Measurements from ENCODE around the gene LMNTD1.
"Not testable (repeated sequence)": the region's sequence is repeated elsewhere in the genome, so short reads cannot be mapped to it uniquely, and the experiment has no call there.

LMNTD1 gene

DNA sequence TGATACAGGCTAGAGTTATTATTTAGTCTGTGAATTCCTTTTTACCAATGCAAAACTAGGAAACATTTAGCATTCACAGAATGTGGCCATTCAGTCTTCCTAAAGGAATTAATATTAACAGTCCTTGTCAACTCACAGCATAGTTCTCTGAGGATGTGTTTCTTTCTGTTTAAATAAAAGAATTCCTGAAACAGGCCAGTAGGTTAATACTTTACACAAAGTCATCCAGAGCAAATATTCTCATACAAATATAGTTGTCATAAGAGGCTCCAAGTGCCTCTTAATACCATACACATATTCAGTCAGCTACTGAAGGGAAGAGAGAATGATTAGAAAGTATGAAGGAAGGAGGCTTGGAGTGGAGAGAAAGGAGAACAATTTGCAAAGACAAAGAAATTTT, 120.1 kb downstream of the LMNTD1 start:
- no peak for DNase-seq (ENCODE audit: low read depth in 2 of 2)

DNA sequence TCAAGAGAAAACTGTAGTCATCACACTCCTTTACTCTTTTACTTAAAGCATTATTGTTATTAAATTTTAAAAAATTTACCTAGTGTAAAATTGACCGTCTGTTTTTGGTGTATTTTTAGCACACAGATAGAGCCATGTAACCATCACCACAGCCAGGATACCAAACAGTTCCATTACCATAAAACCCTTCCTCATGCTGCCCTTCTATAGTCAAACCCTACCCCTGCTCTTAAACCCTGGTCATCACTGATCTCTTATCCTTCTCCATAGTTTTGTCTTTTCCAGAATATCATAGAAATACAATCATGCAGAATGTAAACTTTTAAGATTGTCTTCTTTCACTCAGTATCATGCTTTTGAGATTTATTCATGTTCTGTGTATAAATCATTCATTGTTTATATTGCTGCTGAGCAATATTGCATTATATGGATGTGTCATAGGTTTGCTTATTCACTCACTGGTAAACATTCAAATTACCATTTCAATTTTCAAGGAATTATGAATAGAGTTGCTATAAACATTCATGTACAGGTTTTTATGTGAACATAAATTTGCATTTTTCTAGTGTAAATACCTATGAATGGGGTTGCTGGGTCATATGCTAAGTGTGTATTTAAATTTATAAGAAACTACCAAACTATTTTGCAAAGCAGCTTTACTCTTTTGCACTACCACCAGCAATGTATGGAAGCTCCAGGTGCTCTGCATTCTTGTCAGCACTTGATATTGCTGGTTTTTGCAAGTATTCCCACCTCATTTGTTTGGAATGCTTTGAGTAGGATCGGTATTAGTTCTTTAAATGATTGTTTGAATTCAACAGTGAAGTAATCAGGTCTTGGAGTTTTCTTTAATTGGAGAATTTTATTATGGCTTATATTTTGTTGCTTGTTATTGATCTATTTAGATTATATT, 125.5 kb downstream of the LMNTD1 start:
- DNase-seq (ENCODE audit: low read depth in 2 of 2), result no peak

GRCh38 chr12:25426821-25427220, 126.3 kb downstream of the LMNTD1 start:
- DNase-seq (ENCODE audit: low read depth in 2 of 2), result not testable (repeated sequence)

Measured in stimulated activated CD8-positive, alpha-beta memory T cell treated with anti-CD3 and anti-CD28 coated beads, Interleukin-15, amount 100 ng/mL, for 4 hours (primary cell).